HepG2 (cell line): ENCODE measurements around the gene OST4. TPM values are rescaled to one million over a fixed set of nuclear protein-coding genes. Genes with fewer than 3 reads are reported as not detected.
A peak's percentile ranks its signal among the peaks of the same experiment; 100 is the strongest.

Experiments
- ATAC-seq: fragments of 200-7000 bp; cut with Tn5 transposase; 3 replicates; pipeline ENCODE4 v1.9.1; 2020; ENCODE audit warnings: mild to moderate bottlenecking, moderate library complexity
- BruUV-seq: library from RNA; stranded (reverse); fragments of 400-500 nt; replicated peaks from 2 replicates; lab custom pipeline; 2021; lab: Mats Ljungman, UMichigan
- CTCF ChIA-PET: fragments of 300-600 bp; formaldehyde crosslinking; extraction: SDS; loops from one replicate; lab custom pipeline; 2021; ENCODE audit warnings: low total read pairs, inconsistent platforms, low intra/inter-chr PET ratio; lab: Yijun Ruan, JAX
- POLR2A ChIA-PET: fragments of 350-600 bp; sonication (Branson Sonifier 250); formaldehyde crosslinking; loops from one replicate; lab custom pipeline; 2020; ENCODE audit warnings: antibody characterized with exemption, inconsistent platforms; lab: Yijun Ruan, JAX
- DNase-seq: peaks from one replicate; pipeline ENCODE4 v3.0.0-alpha.2; 2015; ENCODE audit warnings: low spot score
- FAIRE-seq: peaks from 3 replicates; lab custom pipeline; 2011; peaks lifted over from hg19 to GRCh38; lab: Jason Lieb, UNC
- H2AFZ ChIP-seq: one replicate; pipeline ENCODE4 v1.6.1; 2011; ENCODE audit warnings: low read length, inconsistent platforms
- H3K27ac ChIP-seq: fragments of 300-600 bp; 3 replicates; pipeline ENCODE4 v1.8.0; 2011; ENCODE audit warnings: mixed run types, mild to moderate bottlenecking, mixed read lengths, low read length, inconsistent platforms; ENCODE audit not compliant: insufficient read depth; ENCODE audit errors: extremely low read length
- H3K27me3 ChIP-seq, 2 experiments: fragments of 200-600 bp in 1 of 2; 2 replicates in 1 of 2; 3 replicates in 1 of 2; pipeline versions ENCODE4 v1.6.0 to v1.8.0; 2011; ENCODE audit warnings: low read length in 2 of 2, mild to moderate bottlenecking in 2 of 2, moderate library complexity in 2 of 2, inconsistent platforms in 1 of 2; ENCODE audit not compliant: insufficient read depth in 2 of 2, control insufficient read depth in 1 of 2
- H3K36me3 ChIP-seq, 2 experiments: fragments of 200-600 bp in 1 of 2; replicated peaks in 1 of 2; 2 replicates in 1 of 2; 3 replicates in 1 of 2; pipeline versions ENCODE4 v1.5.1 to v1.8.0; 2011; ENCODE audit warnings: low read length in 2 of 2, inconsistent platforms in 1 of 2; ENCODE audit not compliant: insufficient read depth in 2 of 2, control insufficient read depth in 1 of 2
- H3K4me1 ChIP-seq: 2 replicates; pipeline ENCODE4 v1.5.1; 2012; ENCODE audit warnings: low read length, inconsistent platforms; ENCODE audit not compliant: insufficient read depth
- H3K4me2 ChIP-seq: 2 replicates; pipeline ENCODE4 v1.6.0; 2011; ENCODE audit warnings: low read depth, low read length, inconsistent platforms
- H3K4me3 ChIP-seq, 3 experiments: fragments of 200-600 bp in 1 of 3; sonication (generic), shearing (Covaris generic) in 1 of 3; replicated peaks in 1 of 3; 2 replicates each; pipeline ENCODE4 v1.5.1; 2011 to 2016; ENCODE audit warnings: low read length in 3 of 3, inconsistent platforms in 2 of 3, low read depth in 2 of 3, mild to moderate bottlenecking in 2 of 3, control low read depth in 1 of 3, mixed read lengths in 1 of 3; ENCODE audit not compliant: insufficient read depth in 1 of 3
- H3K79me2 ChIP-seq: one replicate; pipeline ENCODE4 v1.6.1; 2011; ENCODE audit warnings: low read length, inconsistent platforms; ENCODE audit not compliant: insufficient read depth
- H3K9ac ChIP-seq: 2 replicates; pipeline ENCODE4 v1.6.0; 2011; ENCODE audit warnings: mild to moderate bottlenecking, low read depth, low read length, inconsistent platforms; ENCODE audit not compliant: insufficient read depth
- H3K9me3 ChIP-seq: 2 replicates; pipeline ENCODE4 v1.5.1; 2012; ENCODE audit warnings: mild to moderate bottlenecking, low read length
- H4K20me1 ChIP-seq: 2 replicates; pipeline ENCODE4 v1.6.0; 2011; ENCODE audit warnings: inconsistent platforms, mild to moderate bottlenecking, low read length, moderate library complexity; ENCODE audit not compliant: insufficient read depth
- AHR ChIP-seq: IDR thresholded peaks from 2 replicates; pipeline ENCODE4 v1.6.1; 2018; ENCODE audit warnings: missing genetic modification reagents, missing compliant biosample characterization
- KDM5A ChIP-seq: fragments of 200-600 bp; sonication (generic); IDR thresholded peaks from 2 replicates; pipeline ENCODE4 v1.7.0; 2018; ENCODE audit warnings: antibody characterized with exemption, mild to moderate bottlenecking, low read length, borderline replicate concordance
- MAFG ChIP-seq: sonication (generic); formaldehyde crosslinking; IDR thresholded peaks from 2 replicates; pipeline ENCODE4 v1.5.1; 2020; ENCODE audit warnings: mild to moderate bottlenecking, missing genetic modification reagents
- ZFP62 ChIP-seq: sonication (generic); formaldehyde crosslinking; IDR thresholded peaks from 2 replicates; pipeline ENCODE4 v1.4.0; 2020; ENCODE audit warnings: missing genetic modification reagents
- ZMYM2 ChIP-seq: sonication (generic); formaldehyde crosslinking; IDR thresholded peaks from 2 replicates; pipeline ENCODE4 v1.8.0; 2022; ENCODE audit warnings: mild to moderate bottlenecking, missing genetic modification reagents
- ZNF569 ChIP-seq: sonication (generic); formaldehyde crosslinking; IDR thresholded peaks from 2 replicates; pipeline ENCODE4 v1.5.0; 2020; ENCODE audit warnings: mild to moderate bottlenecking, missing genetic modification reagents, moderate library complexity, borderline replicate concordance
- ZNF615 ChIP-seq: sonication (generic); formaldehyde crosslinking; IDR thresholded peaks from 2 replicates; pipeline ENCODE4 v1.5.0; 2020; ENCODE audit warnings: mild to moderate bottlenecking, missing genetic modification reagents, borderline replicate concordance
- ZNF652 ChIP-seq: IDR thresholded peaks from 2 replicates; pipeline ENCODE4 v1.6.1; 2016; ENCODE audit warnings: low read depth, borderline replicate concordance
- WGBS: methylation state at CpG from one replicate; pipeline ENCODE4 v1.1.6; 2017; ENCODE audit warnings: low lambda C conversion rate; 5-methylcytosine and 5-hydroxymethylcytosine counted together
- in situ Hi-C: cut with HindIII; loops from 2 replicates; pipeline ENCODE4 v1.10.0; 2017; ENCODE audit warnings: low pct_unique_long_range_greater_than_20kb; ENCODE audit not compliant: extremely low pct_ligation_motif_present
- intact Hi-C: fragments of 100-400 bp; cut with micrococcal nuclease; formaldehyde crosslinking; loops from one replicate; pipeline ENCODE4 v1.10.0; 2022; ENCODE audit not compliant: unreplicated experiment
- polyA plus RNA-seq, 8 experiments: library from polyadenylated mRNA; depleted of rRNA in 3 of 8; stranded (reverse) in 7 of 8; unstranded in 1 of 8; fragments of >200 nt; fragmentation: Illumina TruSeq in 4 of 8; extraction: Trizol in 4 of 8; gene quantifications; 2 replicates each; pipeline versions ENCODE4 v1.2.1 to v1.2.3, GENCODE V29; 2011 to 2016; ENCODE audit warnings: low read depth in 4 of 8, missing spikeins in 1 of 8, mixed read lengths in 1 of 8; ENCODE audit not compliant: insufficient read depth in 1 of 8
- total RNA-seq, 5 experiments: library from RNA; depleted of rRNA; stranded (reverse); fragments of >200 nt; fragmentation: Illumina TruSeq; extraction: Trizol; gene quantifications; 2 replicates each; pipeline ENCODE4 v1.2.3, GENCODE V29; 2016; ENCODE audit warnings: low read depth in 1 of 5
- TF ChIP-seq, protein P1 (sequence below): sonication (generic); formaldehyde crosslinking; IDR thresholded peaks from 2 replicates; pipeline ENCODE4 v1.4.0; 2020; ENCODE audit warnings: missing genetic modification reagents, borderline replicate concordance
- TF ChIP-seq, protein P2 (sequence below): IDR thresholded peaks from 2 replicates; pipeline ENCODE4 v1.6.1; 2016; ENCODE audit warnings: missing compliant biosample characterization, missing genetic modification reagents, borderline replicate concordance
- TF ChIP-seq, protein P3 (sequence below): sonication (generic); formaldehyde crosslinking; IDR thresholded peaks from one replicate; pipeline ENCODE4 v1.5.1; 2020; ENCODE audit warnings: mild to moderate bottlenecking, missing genetic modification reagents; ENCODE audit errors: not compliant biosample characterization

OST4 gene
- total and polyA plus RNA-seq, 2 of the 13 experiments (the other 11 are each of a cell fraction or from before 2014, with no cell fraction given), result 498 to 584 TPM

DNA sequence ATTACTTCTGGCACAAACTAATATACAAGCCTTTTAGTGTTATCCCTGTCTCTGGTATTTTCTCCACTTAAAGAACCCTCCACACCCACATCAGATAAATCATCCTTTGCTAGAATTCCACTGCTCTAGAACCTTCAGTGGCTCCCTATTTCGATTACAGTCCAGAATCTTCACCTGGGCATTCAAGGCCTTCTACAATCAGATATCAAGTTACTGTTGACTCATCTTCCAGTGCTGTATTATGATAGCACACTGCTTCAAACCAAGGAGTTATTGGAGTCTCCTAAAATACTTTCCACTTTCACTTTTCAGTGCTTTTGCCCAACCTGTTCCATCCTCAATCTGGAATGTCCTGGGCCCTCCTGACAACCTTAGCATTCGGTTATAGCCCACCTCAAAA is 44.1 kb upstream of the OST4 start:
- H3K9me3 ChIP-seq, result no peaks in the 10 kb centered on the region
- H3K27ac ChIP-seq, result no peak overlapping the region
- no peaks in the 10 kb centered on the region for H3K79me2 ChIP-seq
- H3K27me3 ChIP-seq, result peaks cover 2 to 20% of the 10 kb centered on the region in 2 experiments; a peak in 3 of 5 replicates
- DNase-seq (no peak), FAIRE-seq (no peak), ATAC-seq (no peak)
- H2AFZ ChIP-seq, result no peak overlapping the region
- ChIA-PET CTCF (no interaction called here), POLR2A (no interaction called here)
- H3K4me1 ChIP-seq, result peaks cover 41% of the 10 kb centered on the region
- no peak overlapping the region for H3K4me3 ChIP-seq
- intact Hi-C loops (loop anchor here (5.0 kb wide), 1 partner anchor 77 kb away; no protein-coding TSS in a partner anchor), in situ Hi-C loops (no loop called here)
- H3K9ac ChIP-seq, result no peak overlapping the region
- no peaks in the 10 kb centered on the region for H4K20me1 ChIP-seq
- no peak overlapping the region for H3K4me2 ChIP-seq
- TSS peak; percentile 30 for BruUV-seq
- no peaks in the 10 kb centered on the region for H3K36me3 ChIP-seq
- WGBS, result 45% methylated on average over 2 of the region's 2 CpGs
- TF ChIP-seq ZNF652 (CRISPR knock-in tag) (no peak), MAFG (CRISPR knock-in tag) (no peak), KDM5A (no peak), ZNF569 (CRISPR knock-in tag) (no peak), ZNF615 (CRISPR knock-in tag) (no peak), ZMYM2 (CRISPR knock-in tag) (no peak), AHR (no peak), ZFP62 (no peak)
- TF ChIP-seq, protein P1, sequence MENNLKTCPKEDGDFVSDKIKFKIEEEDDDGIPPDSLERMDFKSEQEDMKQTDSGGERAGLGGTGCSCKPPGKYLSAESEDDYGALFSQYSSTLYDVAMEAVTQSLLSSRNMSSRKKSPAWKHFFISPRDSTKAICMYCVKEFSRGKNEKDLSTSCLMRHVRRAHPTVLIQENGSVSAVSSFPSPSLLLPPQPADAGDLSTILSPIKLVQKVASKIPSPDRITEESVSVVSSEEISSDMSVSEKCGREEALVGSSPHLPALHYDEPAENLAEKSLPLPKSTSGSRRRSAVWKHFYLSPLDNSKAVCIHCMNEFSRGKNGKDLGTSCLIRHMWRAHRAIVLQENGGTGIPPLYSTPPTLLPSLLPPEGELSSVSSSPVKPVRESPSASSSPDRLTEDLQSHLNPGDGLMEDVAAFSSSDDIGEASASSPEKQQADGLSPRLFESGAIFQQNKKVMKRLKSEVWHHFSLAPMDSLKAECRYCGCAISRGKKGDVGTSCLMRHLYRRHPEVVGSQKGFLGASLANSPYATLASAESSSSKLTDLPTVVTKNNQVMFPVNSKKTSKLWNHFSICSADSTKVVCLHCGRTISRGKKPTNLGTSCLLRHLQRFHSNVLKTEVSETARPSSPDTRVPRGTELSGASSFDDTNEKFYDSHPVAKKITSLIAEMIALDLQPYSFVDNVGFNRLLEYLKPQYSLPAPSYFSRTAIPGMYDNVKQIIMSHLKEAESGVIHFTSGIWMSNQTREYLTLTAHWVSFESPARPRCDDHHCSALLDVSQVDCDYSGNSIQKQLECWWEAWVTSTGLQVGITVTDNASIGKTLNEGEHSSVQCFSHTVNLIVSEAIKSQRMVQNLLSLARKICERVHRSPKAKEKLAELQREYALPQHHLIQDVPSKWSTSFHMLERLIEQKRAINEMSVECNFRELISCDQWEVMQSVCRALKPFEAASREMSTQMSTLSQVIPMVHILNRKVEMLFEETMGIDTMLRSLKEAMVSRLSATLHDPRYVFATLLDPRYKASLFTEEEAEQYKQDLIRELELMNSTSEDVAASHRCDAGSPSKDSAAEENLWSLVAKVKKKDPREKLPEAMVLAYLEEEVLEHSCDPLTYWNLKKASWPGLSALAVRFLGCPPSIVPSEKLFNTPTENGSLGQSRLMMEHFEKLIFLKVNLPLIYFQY (CRISPR knock-in tag), result no peak
- TF ChIP-seq, protein P2, sequence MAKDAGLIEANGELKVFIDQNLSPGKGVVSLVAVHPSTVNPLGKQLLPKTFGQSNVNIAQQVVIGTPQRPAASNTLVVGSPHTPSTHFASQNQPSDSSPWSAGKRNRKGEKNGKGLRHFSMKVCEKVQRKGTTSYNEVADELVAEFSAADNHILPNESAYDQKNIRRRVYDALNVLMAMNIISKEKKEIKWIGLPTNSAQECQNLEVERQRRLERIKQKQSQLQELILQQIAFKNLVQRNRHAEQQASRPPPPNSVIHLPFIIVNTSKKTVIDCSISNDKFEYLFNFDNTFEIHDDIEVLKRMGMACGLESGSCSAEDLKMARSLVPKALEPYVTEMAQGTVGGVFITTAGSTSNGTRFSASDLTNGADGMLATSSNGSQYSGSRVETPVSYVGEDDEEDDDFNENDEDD (CRISPR knock-in tag), result no peak
- TF ChIP-seq, protein P3, sequence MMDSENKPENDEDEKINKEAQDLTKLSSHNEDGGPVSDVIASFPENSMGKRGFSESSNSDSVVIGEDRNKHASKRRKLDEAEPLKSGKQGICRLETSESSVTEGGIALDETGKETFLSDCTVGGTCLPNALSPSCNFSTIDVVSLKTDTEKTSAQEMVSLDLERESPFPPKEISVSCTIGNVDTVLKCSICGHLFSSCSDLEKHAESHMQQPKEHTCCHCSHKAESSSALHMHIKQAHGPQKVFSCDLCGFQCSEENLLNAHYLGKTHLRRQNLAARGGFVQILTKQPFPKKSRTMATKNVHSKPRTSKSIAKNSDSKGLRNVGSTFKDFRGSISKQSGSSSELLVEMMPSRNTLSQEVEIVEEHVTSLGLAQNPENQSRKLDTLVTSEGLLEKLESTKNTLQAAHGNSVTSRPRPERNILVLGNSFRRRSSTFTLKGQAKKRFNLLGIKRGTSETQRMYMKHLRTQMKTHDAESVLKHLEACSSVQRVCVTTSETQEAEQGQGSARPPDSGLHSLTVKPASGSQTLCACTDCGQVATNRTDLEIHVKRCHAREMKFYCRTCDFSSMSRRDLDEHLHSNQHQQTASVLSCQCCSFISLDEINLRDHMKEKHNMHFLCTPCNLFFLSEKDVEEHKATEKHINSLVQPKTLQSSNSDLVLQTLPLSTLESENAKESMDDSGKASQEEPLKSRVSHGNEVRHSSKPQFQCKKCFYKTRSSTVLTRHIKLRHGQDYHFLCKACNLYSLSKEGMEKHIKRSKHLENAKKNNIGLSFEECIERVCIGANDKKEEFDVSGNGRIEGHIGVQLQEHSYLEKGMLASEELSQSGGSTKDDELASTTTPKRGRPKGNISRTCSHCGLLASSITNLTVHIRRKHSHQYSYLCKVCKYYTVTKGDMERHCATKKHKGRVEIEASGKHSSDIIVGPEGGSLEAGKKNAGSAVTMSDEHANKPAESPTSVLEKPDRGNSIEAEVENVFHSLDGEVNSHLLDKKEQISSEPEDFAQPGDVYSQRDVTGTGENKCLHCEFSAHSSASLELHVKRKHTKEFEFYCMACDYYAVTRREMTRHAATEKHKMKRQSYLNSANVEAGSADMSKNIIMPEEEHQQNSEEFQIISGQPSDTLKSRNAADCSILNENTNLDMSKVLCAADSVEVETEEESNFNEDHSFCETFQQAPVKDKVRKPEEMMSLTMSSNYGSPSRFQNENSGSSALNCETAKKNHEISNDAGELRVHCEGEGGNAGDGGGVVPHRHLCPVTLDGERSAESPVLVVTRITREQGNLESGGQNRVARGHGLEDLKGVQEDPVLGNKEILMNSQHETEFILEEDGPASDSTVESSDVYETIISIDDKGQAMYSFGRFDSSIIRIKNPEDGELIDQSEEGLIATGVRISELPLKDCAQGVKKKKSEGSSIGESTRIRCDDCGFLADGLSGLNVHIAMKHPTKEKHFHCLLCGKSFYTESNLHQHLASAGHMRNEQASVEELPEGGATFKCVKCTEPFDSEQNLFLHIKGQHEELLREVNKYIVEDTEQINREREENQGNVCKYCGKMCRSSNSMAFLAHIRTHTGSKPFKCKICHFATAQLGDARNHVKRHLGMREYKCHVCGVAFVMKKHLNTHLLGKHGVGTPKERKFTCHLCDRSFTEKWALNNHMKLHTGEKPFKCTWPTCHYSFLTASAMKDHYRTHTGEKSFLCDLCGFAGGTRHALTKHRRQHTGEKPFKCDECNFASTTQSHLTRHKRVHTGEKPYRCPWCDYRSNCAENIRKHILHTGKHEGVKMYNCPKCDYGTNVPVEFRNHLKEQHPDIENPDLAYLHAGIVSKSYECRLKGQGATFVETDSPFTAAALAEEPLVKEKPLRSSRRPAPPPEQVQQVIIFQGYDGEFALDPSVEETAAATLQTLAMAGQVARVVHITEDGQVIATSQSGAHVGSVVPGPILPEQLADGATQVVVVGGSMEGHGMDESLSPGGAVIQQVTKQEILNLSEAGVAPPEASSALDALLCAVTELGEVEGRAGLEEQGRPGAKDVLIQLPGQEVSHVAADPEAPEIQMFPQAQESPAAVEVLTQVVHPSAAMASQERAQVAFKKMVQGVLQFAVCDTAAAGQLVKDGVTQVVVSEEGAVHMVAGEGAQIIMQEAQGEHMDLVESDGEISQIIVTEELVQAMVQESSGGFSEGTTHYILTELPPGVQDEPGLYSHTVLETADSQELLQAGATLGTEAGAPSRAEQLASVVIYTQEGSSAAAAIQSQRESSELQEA, result no peak
